Umbilical cord (tissue), 2 donors: Measurements from ENCODE around the gene ZNF664. TPM values are rescaled to one million over a fixed set of nuclear protein-coding genes. Genes with fewer than 3 reads are reported as not detected.

Source experiments
- DNase-seq: peaks from one replicate; pipeline ENCODE4 v3.0.0-alpha.2; 2015; ENCODE audit warnings: low spot score
- total RNA-seq: library from RNA; depleted of rRNA; stranded (reverse); fragments of >200 nt; gene quantifications from one replicate; pipeline ENCODE4 v1.2.3, GENCODE V29; 2014; ENCODE audit warnings: low replicate concordance; ENCODE audit not compliant: insufficient read depth

Gene ZNF664
- total RNA-seq = 28.6 TPM

DNA sequence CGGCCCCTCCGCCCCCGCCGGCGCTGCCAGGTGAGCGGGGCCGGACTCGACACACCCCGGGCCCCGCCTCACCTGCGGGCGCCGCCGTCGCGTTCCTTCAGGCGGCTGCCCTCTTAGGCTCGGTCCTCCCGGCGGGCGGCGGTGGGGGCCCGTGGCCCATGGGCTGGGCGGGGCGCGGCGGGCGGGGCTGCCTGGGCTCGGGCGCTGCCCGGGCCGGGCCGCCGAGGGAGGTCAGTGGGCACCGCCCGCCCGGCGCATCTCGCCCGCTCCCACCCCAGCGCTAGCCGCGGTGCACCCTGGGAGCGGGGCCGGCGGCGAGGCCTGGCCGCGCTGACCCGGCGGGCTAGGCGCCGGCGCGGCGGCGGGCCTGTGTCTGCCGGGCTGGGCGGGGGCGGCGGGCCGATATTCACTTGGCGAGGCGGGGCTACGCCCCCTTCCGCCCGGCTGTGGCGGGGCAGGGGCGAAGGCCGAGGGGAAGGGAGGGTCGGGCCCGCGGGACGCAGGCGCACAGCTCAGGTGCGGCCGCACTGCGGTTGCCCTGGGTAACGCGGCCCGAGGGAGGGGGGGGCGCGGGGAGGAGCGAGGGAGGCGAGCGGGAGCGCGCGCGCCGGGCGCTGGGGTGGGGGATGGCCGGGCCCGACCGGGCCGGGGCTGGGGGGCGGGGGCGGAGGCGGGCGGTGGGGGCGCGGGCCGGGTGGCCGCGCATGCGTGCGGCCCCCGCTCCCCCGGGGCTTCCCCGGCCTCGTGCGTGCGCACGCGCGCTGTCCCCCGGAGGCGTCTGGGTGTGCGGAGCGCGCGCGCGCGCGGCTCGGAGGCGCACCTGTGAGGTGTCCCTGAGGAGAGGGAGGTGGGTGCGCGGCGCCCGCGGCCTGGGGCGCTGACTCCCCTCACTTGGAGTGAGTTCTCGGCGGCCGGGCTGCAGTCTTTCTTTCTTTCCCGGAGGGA lies at the start of gene ZNF664, which contains the start of gene CCDC92:
TSS of gene ZNF664 (plus strand) at position 759 of the 945 bp plus-strand sequence. CDS start 38,930 bp downstream, outside the sequence.
TSS of gene CCDC92 (minus strand) at position 375 of the 945 bp plus-strand sequence. CDS start 28,526 bp downstream, outside the sequence.
- peak; percentile 90 for DNase-seq

DNA sequence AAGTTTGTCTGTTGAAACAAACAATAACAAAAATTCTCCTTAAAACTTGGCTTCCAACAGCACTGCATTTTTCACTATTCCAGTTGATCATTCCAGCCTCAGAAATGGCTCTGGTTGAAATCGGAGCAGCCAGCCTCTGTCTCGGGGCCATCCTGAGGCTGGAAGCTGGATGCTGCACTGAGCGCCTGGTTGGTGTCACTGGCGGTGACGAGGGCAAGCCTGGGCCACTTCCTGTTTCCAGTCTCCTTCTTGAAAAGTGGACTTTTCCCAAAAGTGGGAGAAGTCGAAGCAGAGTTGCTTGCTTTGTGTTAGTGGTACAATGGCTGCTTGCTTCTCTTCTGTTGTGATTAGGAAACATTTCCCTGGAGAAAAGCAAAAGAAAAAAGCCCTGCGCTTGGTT lies 49.1 kb upstream of the ZNF664 start:
- DNase-seq = no peak

DNA sequence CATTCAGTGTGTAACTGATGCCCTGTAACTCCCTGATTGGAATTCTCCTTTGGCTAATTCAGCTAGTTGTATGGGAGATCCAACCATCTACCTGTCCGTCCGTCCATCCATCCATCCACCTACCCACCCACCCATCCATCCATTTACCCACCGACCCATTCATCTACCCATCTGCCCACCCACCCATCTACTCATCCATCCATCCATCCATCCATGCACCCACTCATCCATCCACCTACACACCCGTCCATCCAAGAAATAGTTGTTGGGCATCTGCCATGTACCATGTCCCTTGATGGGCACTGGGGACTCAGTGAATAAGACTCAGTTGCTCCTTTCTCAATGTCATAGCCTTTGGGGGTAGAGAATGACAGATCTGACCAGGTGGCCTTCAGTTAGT lies 48.5 kb upstream of the ZNF664 start:
- no peak for DNase-seq

DNA sequence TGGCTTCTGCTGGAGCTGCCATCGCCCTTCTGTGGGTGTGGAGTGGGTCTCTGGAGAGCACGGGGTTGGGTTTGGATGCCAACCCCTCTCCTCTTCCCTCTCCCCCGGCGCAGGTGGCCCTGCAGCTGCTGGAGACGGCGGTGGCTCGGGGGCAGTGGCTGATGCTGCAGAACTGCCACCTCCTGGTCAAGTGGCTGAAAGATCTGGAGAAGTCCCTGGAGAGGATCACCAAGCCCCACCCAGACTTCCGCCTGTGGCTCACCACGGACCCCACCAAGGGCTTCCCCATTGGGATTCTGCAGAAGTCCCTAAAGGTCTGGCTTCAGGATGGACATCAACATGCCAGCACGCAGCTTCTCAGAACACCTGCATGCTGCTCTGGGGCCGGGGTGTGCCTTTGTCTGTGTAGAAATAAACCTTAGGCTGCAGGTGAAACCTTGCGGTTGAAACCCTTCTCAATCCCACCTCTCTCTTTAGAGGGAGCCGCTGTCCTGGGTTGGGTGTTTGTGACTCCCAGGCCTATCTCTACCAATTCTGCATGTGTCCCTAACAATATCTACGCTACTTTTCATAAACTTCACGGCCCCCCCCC lies 44.6 kb upstream of the ZNF664 start:
- DNase-seq = no peak

DNA sequence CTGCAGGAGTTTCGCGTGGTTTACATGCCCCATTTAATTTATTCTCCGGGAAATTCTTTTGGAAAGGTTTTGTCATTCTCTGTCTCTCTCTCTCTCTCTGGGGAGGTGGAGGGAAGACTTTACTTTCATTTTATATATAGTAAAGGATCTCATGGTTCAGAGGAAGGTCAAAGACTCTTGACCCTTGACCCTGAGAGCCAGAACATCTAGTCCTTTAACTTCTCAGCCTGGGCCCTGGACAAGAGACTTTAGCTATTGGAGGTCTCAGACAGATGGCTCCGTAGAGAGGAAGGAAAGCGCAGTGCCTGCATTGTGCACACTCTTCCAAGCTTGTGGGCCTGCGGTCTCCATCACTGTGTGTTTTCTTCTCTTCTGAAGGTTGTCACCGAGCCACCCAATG lies 44.1 kb upstream of the ZNF664 start:
- no peak for DNase-seq

DNA sequence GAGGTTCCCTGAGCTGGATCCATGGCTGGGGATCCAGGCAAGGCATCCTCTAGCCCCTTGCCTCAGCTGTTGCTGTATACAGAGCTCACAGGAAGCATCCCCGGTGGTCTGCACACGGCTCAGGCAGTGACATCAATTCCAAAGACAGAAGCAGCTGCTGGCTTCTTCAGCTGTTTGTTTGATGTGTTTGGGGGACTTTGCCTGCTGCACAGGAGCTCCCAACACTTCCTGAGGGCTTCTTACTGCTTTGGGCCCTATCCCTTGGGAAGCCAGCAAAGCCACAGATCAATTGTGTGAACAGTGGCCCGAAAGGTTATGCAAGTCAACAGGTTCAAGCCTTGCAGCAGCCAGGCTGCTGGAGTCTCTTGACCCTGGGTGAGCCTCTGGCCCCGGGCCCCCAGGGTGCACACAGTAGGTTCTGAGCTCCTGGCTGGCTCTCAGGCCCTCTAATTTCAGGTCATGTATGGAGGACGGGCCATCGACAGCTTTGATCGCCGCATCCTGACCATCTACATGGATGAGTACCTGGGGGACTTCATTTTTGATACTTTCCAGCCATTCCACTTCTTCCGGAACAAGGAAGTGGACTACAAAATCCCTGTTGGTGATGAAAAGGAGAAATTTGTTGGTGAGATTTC lies 43.0 kb upstream of the ZNF664 start:
- DNase-seq = no peak

DNA sequence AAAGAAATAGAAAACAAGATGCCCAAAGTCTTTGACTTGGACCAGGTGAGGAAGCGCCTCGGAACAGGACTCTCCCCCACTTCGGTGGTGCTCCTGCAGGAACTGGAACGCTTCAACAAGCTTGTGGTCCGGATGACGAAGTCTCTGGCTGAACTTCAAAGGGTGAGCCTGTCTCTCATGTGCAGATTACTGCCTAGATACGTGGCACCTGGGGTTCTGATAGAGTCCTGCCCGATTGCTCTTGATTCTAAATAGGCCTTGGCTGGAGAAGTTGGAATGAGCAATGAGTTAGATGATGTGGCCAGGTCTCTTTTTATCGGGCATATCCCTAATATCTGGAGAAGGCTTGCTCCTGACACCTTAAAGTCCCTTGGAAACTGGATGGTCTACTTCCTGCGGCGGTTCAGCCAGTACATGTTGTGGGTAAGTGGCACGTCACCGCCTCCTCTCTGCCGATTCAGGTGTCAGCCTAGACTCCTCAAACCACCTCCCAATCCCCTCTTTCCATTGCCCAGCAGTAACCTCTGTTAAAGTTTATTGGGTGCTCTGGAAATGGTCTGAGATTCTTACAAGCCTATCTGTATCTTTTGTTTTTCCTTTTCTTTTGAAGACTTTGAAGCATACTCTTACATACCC lies 41.2 kb upstream of the ZNF664 start:
- no peak for DNase-seq

DNA sequence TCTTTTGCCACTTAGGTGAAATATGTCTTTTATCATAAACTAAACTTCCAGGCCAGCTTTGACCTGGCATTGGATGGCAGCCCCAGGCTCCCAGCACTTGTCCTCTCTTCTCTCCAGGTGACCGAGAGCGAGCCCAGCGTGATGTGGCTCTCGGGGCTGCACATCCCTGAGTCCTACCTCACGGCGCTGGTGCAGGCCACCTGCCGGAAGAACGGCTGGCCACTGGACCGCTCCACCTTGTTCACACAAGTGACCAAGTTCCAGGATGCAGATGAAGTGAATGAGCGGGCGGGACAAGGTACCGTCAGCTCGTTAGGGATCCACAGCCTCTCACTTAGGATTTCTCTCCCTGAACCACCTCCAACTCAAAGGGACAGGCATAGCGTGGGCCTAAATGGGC lies 39.8 kb upstream of the ZNF664 start:
- no peak for DNase-seq

DNA sequence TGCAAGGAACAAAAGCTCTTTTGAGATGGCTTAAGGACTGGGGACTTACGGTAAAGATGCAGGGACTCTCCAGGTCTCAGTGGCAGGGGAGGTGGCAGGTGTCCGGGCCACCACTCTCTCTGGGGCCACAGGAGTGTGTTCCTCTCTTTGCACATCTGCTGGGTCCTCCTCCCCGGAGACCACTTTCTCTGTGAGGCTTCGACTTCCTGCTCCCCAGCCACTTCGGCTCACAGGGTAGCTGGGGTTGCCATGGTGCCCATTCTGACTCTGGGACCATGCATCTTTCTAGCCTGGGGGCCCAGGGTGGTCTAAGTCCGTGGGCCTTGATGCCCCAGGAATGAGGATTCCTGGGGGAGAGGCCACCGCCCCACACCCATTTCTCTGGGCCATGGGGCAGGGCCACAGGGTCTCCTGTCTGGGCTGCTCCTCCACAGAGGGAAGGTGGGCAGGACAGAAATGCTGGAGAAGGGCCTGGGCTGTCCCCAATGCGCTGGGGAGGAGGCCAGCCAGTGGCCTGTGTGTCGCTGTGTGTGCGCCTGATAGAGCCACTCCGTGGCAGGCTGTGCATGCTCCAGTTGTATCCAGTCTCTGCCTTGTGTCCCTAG lies 38.9 kb upstream of the ZNF664 start:
- no peak for DNase-seq

DNA sequence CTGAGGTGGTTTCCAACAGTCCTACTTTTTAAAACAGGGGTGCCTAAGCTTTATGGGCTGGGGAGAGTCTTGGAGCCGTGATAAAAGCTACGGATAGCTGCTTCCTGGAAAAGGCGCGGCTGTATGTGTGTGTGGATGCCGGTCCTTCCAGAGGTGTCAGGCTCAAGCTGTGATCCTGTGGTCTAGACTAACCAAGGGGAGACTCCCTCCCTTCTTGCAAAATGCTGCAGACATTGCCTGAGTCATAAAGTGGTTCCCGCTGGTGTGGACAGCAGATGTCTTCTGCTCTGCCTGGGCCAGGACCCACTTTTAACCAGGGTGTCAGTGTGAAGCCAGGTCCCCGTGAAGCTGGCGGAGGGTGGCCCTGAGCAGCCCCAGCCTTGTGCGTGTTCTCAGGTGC lies 38.2 kb upstream of the ZNF664 start:
- no peak for DNase-seq

DNA sequence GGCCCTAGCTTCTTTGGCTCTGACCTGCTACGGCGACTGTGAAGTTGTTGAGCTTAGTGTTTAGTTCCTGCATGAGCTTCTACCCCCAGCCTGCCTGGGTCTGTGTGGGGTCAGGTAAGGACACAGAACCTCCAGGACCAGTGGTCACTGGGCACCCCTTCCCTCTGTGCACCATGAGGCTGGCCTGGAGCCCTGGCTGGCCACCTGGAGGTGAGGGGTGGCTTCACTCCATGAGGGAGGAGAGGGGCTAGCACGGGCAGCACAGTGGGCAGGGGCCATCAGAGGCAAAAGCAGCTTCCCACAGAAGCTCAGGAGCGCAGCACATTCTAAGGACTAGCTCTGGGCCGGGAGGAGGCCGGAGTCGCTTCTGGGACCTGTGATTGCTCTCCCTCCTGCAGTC lies 37.1 kb upstream of the ZNF664 start:
- DNase-seq = no peak

DNA sequence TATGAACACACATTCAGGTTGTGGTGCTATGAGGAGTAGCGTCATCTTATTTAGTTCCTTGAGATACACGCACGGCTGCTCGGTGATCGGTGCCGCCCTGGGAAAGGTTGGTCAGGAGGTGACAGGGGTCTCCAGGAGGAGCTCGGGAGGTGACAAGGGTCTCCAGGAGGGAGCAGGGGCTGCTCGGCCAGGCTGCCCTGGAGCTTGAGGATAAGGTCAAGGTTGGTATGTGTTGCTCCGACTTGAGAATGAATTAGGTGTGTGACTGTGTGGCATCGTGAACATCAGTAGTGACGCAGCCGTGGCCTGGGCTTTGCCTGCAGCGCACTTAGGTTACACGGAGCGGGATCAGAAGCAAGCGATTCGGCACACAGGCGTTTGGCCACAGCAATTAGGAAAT lies 36.5 kb upstream of the ZNF664 start:
- DNase-seq = no peak

DNA sequence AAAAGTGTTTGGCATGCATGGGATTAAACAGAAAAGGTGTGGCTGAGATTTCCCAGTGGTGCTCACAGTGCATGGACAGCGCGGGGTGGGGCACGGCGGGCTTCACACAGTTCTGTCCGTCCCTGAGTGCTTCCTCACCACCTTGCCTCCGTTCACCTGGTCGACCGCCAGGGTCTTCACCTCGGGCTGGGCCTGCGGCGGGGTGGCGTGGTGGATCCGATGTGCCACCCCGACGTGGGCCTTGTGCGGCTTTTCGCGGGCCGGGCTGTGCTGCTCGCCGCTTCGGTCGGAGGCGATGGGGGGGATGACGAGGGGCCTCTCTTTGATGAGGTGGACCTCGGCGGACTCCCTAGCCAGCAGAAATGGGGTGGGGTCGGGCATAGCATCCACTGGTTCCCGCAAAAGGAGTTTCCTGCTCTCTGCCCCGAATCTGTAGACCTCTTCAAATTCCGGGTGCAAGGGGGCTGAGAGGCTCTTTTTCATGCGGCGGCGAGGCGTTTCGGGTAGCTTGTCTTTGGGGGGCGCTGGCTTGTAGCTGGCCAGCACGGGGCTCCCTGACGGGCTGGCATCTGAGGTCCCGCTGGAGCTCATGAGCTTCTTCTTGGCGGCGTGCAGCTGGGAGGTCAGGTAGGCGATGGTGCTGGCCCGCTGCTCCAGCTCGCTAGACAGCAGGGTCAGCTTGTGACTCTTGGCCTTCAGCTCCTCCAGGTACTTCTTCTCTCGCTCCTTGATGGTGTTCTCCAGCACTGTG lies 35.9 kb upstream of the ZNF664 start:
- DNase-seq = no peak

DNA sequence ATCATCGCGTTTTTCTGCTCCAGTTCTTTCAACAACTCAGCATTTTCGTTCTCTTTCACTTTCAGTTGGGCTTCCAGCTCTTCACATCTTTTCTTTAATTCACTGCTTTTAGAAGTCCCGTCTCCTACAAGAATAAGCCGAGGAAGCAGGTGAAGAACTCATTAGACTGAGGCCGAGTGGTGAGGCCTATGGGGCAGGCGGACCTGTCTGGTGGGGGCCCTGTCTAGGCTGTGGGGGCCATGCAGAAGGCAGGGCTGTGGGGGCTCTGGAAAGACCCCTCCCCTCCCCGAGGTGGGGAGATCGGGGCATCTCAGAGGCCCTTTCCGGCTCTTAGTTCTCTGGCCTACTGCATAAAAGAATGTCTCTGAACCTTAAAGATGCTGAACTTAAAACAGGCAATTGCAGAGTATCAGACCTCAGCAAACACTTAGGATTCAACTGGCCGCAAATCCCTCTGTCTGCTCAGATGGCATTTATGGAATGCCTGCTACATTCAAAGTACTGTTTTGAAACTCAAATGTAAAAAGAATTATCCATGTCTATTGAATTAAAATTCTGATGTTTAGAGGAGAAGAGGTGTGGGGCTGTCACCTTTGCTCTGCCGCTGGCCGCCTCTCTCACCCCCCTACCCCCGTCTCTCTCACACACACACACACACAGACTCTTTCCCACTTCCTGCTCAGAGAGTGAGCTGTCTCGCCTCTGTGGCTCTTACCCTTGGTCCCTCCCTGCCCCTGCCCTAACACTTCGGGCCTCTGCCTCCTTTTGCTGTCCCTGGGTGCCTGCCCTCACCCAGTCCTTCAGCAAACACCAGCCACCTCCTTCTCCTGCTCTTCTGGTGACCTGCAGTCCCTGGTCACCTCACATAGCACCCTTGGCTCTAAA lies 35.1 kb upstream of the ZNF664 start:
- peak; percentile 59 for DNase-seq

DNA sequence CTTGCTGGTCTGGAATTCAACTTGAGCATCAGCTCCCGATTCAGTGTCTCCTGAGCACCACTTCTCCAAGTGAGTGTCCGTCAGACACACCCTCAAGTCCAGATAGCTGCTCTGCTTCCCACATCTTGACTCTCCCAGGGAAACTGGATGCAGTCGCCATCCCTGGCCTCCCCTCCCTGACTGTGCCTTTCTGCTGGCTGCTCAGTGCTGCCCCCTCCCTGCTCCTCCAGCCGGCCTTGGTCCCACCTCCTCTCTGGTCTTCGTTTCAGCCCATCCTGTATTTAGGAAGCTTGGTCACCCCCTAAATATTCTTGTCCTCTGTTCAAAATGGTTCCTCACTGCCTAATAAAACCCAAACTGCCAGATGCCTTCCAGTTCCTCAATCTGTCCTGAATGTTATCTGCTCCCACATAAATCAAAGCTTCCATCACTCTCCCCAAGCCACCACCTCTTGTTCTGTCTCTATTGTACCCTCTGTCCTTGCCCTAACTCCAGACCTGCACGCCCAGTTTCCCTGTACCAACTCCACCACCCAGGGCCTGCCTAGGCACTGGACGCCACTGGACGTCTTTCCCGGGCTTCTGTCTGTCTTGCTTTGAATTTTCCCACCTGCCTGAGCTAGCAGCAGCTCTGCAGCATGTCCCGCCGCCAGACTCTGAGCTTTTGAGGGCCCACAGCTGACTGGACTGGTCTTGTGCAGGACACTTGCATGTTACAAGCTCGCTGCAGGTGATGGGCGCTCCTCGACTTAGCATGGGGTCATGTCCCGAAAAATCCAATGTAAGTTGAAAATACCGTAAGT lies 34.1 kb upstream of the ZNF664 start:
- peak; percentile 47 for DNase-seq

DNA sequence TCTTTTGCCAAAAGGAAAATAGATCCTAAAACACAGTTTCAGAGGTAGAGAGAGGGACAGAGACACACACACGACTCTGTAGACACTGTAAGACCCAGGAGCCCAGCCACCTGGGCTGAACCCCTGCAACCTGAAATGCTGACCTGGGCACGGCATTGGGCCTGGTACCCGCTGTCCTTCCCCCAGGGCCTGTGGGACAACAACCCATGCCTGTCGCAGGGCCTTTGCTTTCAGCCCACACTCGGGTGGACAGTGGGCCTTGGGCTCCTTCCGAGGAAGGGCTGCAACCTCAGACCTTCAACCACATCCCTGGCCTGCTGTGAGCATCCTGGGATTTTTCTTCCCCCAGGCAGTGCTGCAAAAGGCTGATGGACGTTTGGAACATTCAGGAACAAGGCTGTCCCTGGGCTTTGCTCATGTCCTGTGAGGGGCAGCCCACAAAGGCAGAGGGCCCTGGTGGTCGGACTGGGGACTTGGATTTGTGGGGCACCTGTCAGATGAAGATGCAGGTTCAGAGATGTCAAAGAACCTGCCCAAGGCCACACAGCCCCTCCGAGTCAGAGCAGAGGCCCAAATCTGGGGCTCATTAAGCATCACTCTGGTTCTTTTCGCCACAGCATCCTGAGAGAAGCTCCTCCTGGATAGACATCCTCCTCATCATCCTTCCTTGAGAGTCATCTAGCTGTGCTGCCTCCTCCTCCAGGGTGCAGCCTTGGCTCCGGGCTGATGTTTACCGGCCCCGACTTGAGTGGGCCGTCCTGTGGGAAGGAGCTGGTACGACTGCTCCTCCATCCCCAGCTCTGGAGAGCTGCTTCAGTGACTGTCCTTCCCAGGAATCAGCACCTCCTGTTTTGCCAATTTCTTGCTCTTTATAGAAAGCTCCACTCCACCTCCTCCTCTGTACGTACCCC lies 33.0 kb upstream of the ZNF664 start:
- no peak for DNase-seq

DNA sequence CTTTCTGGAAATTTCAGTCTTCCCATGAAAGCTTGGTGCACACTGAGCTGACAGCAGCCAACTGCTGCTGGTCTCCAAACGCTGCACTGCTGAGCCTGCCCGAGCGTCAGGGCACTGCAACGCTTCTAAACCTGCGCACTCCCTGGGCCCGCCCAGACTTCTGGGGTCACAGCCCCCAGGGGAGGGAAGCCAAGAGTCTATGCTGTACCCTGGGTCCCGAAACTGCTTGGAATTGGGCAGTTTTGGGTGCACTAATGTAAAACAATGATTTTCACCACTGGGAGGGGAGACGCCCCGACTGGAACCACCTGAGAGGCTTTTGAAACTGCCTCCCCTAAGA lies 32.4 kb upstream of the ZNF664 start:
- DNase-seq = no peak

DNA sequence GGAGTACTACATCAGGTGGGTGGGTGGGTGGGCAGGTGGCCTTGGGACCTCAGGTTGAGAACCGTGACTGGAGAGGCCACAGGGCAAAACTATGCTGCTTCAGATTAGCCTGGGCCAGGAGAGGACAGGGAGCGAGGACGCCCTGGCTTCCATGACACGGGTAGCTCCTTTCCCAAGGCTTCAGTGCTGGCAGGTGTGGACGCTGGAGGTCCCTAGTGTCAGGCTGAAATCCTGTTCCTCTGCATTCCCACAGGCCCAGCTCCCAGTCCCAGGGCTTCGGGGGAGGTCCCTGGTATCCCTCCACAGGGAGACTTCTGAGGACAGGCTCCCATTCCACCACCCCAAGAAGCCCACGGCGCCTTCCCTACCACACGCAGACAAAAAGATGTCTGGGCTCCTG lies 32.0 kb upstream of the ZNF664 start:
- DNase-seq = no peak
